ENCODE results near the gene VPS41. TPM values are rescaled to one million over a fixed set of nuclear protein-coding genes. Genes with fewer than 3 reads are reported as not detected.

Gene VPS41
- polyA plus RNA-seq, 3 donors, result 12.7 to 62.2 (median 56.7) TPM

- Mint-ChIP-seq H3K27ac (no peak overlapping the region), H3K4me1 (peaks cover 3% of the 10 kb centered on the region), H3K27me3 (ENCODE audit: low read depth in 3 of 3) (peaks cover 0 to 9% (median 2%) of the 10 kb centered on the region in 3 donors), H3K9me3 (peaks cover 0 to 13% (median 3%) of the 10 kb centered on the region in 7 donors), H3K36me3 (no peaks in the 10 kb centered on the region), H3K4me3 (no peak overlapping the region)
- intact Hi-C loops (cut with micrococcal nuclease), result no loop called here
- Histone ChIP-seq H3K4me1 (ENCODE audit: control insufficient read depth in 1 of 2, insufficient read depth in 2 of 2, low read length in 2 of 2) (no peaks in the 10 kb centered on the region), H3K4me2 (replicated peaks; ENCODE audit: extremely low read depth, low read length, poor library complexity, severe bottlenecking) (no peak overlapping the region), H3K9me3 (replicated peaks in 1 of 2; ENCODE audit: control insufficient read depth in 1 of 2, insufficient read depth in 1 of 2, low read length in 2 of 2) (no peaks in the 10 kb centered on the region), H3K27ac (ENCODE audit: low read depth in 1 of 2, low read length in 2 of 2) (no peak overlapping the region), H3K9ac (ENCODE audit: insufficient read depth, low read length, poor library complexity, severe bottlenecking) (no peak overlapping the region), H3K27me3 (ENCODE audit: control insufficient read depth in 2 of 2, insufficient read depth in 2 of 2, low read length in 2 of 2) (no peaks in the 10 kb centered on the region), H4K20me1 (ENCODE audit: insufficient read depth, low read length) (no peaks in the 10 kb centered on the region), H3K4me3 (replicated peaks in 1 of 3; ENCODE audit: low read depth in 2 of 3, low read length in 3 of 3) (no peak overlapping the region), H2AFZ (ENCODE audit: insufficient read depth, low read depth, low read length, poor library complexity, severe bottlenecking) (no peak overlapping the region), H3K36me3 (replicated peaks in 1 of 2; ENCODE audit: control insufficient read depth in 1 of 2, insufficient read depth in 2 of 2, low read length in 2 of 2) (no peaks in the 10 kb centered on the region), H3K79me2 (ENCODE audit: insufficient read depth, low read length) (no peaks in the 10 kb centered on the region)
- DNase-seq, result no peak
- WGBS (ENCODE audit: insufficient coverage), result no CpG with 5 or more reads among the region's 3 CpGs
- TF ChIP-seq CTCF (IDR thresholded peaks at IDR 0.05), result no peak
Measured at GRCh38 chr7:38699471-38699870, 209.5 kb downstream of the VPS41 start.

DNA sequence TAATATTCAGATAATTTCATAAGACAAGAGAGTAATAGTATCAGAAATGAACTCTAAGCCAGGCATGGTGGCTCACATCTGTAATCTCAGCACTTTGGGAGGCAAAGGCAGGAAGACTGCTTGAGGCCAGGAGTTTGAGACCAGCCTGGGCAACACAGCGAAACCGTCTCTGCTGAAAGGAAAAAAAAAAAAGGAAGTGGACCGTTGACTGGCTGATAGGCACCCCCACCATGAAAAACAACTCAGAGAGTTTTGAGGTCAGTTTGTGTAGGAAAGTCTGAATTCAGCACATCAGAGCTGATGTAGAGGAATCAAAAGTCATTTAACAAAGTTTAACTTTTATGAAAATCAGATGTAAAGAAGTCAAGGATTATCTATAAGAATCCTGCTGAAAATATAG is 214.7 kb downstream of the VPS41 start:
- Mint-ChIP-seq H3K4me1 (peaks cover 5% of the 10 kb centered on the region), H3K36me3 (no peaks in the 10 kb centered on the region), H3K9me3 (peaks cover 0 to 13% (median 5%) of the 10 kb centered on the region in 7 donors), H3K4me3 (no peak overlapping the region), H3K27me3 (ENCODE audit: low read depth in 3 of 3) (peaks cover 0 to 1% (median 0%) of the 10 kb centered on the region in 3 donors), H3K27ac (no peak overlapping the region)
- intact Hi-C loops (cut with micrococcal nuclease), result no loop called here
- no peak for DNase-seq
- no peak overlapping the region for H3K27ac ChIP-seq (ENCODE audit: low read depth in 1 of 2, low read length in 2 of 2)
- no peak overlapping the region for H3K4me2 ChIP-seq (replicated peaks; ENCODE audit: extremely low read depth, low read length, poor library complexity, severe bottlenecking)
- H3K4me3 ChIP-seq (replicated peaks in 1 of 3; ENCODE audit: low read depth in 2 of 3, low read length in 3 of 3), result no peak overlapping the region
- no peak for TF ChIP-seq CTCF (IDR thresholded peaks at IDR 0.05)
- no peaks in the 10 kb centered on the region for H3K79me2 ChIP-seq (ENCODE audit: insufficient read depth, low read length)
- H3K9me3 ChIP-seq (replicated peaks in 1 of 2; ENCODE audit: control insufficient read depth in 1 of 2, insufficient read depth in 1 of 2, low read length in 2 of 2), result no peaks in the 10 kb centered on the region
- no peaks in the 10 kb centered on the region for H3K36me3 ChIP-seq (replicated peaks in 1 of 2; ENCODE audit: control insufficient read depth in 1 of 2, insufficient read depth in 2 of 2, low read length in 2 of 2)
- no peaks in the 10 kb centered on the region for H3K27me3 ChIP-seq (ENCODE audit: control insufficient read depth in 2 of 2, insufficient read depth in 2 of 2, low read length in 2 of 2)
- no peaks in the 10 kb centered on the region for H4K20me1 ChIP-seq (ENCODE audit: insufficient read depth, low read length)
- H3K9ac ChIP-seq (ENCODE audit: insufficient read depth, low read length, poor library complexity, severe bottlenecking), result no peak overlapping the region
- peaks cover 0 to 2% of the 10 kb centered on the region in 2 donors for H3K4me1 ChIP-seq (ENCODE audit: control insufficient read depth in 1 of 2, insufficient read depth in 2 of 2, low read length in 2 of 2)
- H2AFZ ChIP-seq (ENCODE audit: insufficient read depth, low read depth, low read length, poor library complexity, severe bottlenecking), result no peak overlapping the region
- WGBS (ENCODE audit: insufficient coverage), result no CpG with 5 or more reads among the region's 3 CpGs

All from CD14-positive monocyte (primary cell).